HEK293 (cell line): ENCODE measurements around the gene ABR.
A peak's percentile ranks its signal among the peaks of the same experiment; 100 is the strongest.

Experiments
- GLIS1 ChIP-seq: fragments of 450-650 bp; formaldehyde crosslinking; IDR thresholded peaks from 2 replicates; pipeline ENCODE4 v1.5.1; 2016; ENCODE audit warnings: missing biosample characterization, missing genetic modification characterization
- HOXC10 ChIP-seq: sonication (generic); formaldehyde crosslinking; IDR thresholded peaks from 2 replicates; pipeline ENCODE4 v1.8.1; 2023; ENCODE audit warnings: mild to moderate bottlenecking, missing genetic modification reagents
- KLF1 ChIP-seq: fragments of 450-650 bp; formaldehyde crosslinking; IDR thresholded peaks from 2 replicates; pipeline ENCODE4 v1.5.1; 2016; ENCODE audit warnings: missing biosample characterization, missing genetic modification characterization
- KLF7 ChIP-seq: fragments of 450-650 bp; formaldehyde crosslinking; IDR thresholded peaks from 2 replicates; pipeline ENCODE4 v1.5.1; 2016; ENCODE audit warnings: missing biosample characterization, missing genetic modification characterization, borderline replicate concordance
- MEIS1 ChIP-seq: sonication (generic); formaldehyde crosslinking; IDR thresholded peaks from 2 replicates; pipeline ENCODE4 v1.8.1; 2022; ENCODE audit warnings: missing genetic modification reagents, mild to moderate bottlenecking, borderline replicate concordance
- OSR2 ChIP-seq: fragments of 450-650 bp; formaldehyde crosslinking; IDR thresholded peaks from 2 replicates; pipeline ENCODE4 v1.5.1; 2016; ENCODE audit warnings: missing biosample characterization, missing genetic modification characterization
- PATZ1 ChIP-seq: fragments of 450-650 bp; formaldehyde crosslinking; IDR thresholded peaks from 2 replicates; pipeline ENCODE4 v1.5.1; 2016; ENCODE audit warnings: missing biosample characterization, missing genetic modification characterization
- SALL2 ChIP-seq: fragments of 450-650 bp; formaldehyde crosslinking; IDR thresholded peaks from 2 replicates; pipeline ENCODE4 v1.5.0; 2017; ENCODE audit warnings: missing biosample characterization, mild to moderate bottlenecking, missing genetic modification characterization, borderline replicate concordance
- SP2 ChIP-seq: fragments of 450-650 bp; formaldehyde crosslinking; IDR thresholded peaks from 2 replicates; pipeline ENCODE4 v1.5.1; 2016; ENCODE audit warnings: missing biosample characterization, missing genetic modification characterization
- YY1 ChIP-seq: fragments of 450-650 bp; formaldehyde crosslinking; IDR thresholded peaks from 2 replicates; pipeline ENCODE4 v1.5.1; 2018; ENCODE audit warnings: missing biosample characterization, missing genetic modification characterization
- ZBTB20 ChIP-seq: fragments of 450-650 bp; formaldehyde crosslinking; IDR thresholded peaks from 2 replicates; pipeline ENCODE4 v1.5.1; 2016; ENCODE audit warnings: missing biosample characterization, missing genetic modification characterization
- ZBTB26 ChIP-seq: fragments of 450-650 bp; formaldehyde crosslinking; optimal IDR thresholded peaks from 2 replicates; pipeline ENCODE3; 2016; ENCODE audit warnings: missing biosample characterization, mild to moderate bottlenecking, missing genetic modification characterization
- ZFP3 ChIP-seq: fragments of 450-650 bp; formaldehyde crosslinking; IDR thresholded peaks from 2 replicates; pipeline ENCODE4 v1.5.1; 2016; ENCODE audit warnings: low read depth, missing biosample characterization, missing genetic modification characterization
- ZNF132 ChIP-seq: fragments of 450-650 bp; formaldehyde crosslinking; IDR thresholded peaks from 2 replicates; pipeline ENCODE4 v1.5.1; 2017; ENCODE audit warnings: missing biosample characterization, missing genetic modification characterization, borderline replicate concordance
- ZNF600 ChIP-seq: fragments of 450-650 bp; formaldehyde crosslinking; IDR thresholded peaks from 2 replicates; pipeline ENCODE4 v1.5.1; 2016; ENCODE audit warnings: missing biosample characterization, missing genetic modification characterization
- ZNF660 ChIP-seq: fragments of 450-650 bp; IDR thresholded peaks from 2 replicates; pipeline ENCODE4 v1.5.1; 2018; ENCODE audit warnings: missing biosample characterization, mild to moderate bottlenecking, missing genetic modification characterization
- ZNF776 ChIP-seq: fragments of 450-650 bp; formaldehyde crosslinking; IDR thresholded peaks from 2 replicates; pipeline ENCODE4 v1.5.0; 2017; ENCODE audit warnings: missing biosample characterization, missing genetic modification characterization, borderline replicate concordance
- ZNF785 ChIP-seq: fragments of 450-650 bp; formaldehyde crosslinking; IDR thresholded peaks from 2 replicates; pipeline ENCODE4 v1.5.1; 2016; ENCODE audit warnings: missing biosample characterization, missing genetic modification characterization
- ZNF830 ChIP-seq: fragments of 450-650 bp; IDR thresholded peaks from 2 replicates; pipeline ENCODE4 v1.5.0; 2018; ENCODE audit warnings: missing biosample characterization, missing genetic modification characterization, low read depth, mild to moderate bottlenecking, moderate library complexity
- TF ChIP-seq, protein P1 (sequence below): fragments of 450-650 bp; formaldehyde crosslinking; IDR thresholded peaks from 2 replicates; pipeline ENCODE4 v1.5.1; 2016; ENCODE audit warnings: missing biosample characterization, missing genetic modification characterization
- TF ChIP-seq, protein P2 (sequence below): fragments of 450-650 bp; formaldehyde crosslinking; IDR thresholded peaks from 2 replicates; pipeline ENCODE4 v1.5.1; 2016; ENCODE audit warnings: missing biosample characterization, missing genetic modification characterization
- TF ChIP-seq, protein P3 (sequence below): fragments of 450-650 bp; formaldehyde crosslinking; IDR thresholded peaks from 2 replicates; pipeline ENCODE4 v1.5.1; 2016; ENCODE audit warnings: missing biosample characterization, missing genetic modification characterization
- TF ChIP-seq, protein P4 (sequence below): fragments of 450-650 bp; formaldehyde crosslinking; IDR thresholded peaks from 2 replicates; pipeline ENCODE4 v1.5.1; 2017; ENCODE audit warnings: missing biosample characterization, missing genetic modification characterization
- TF ChIP-seq, protein P5 (sequence below): sonication (generic); formaldehyde crosslinking; IDR thresholded peaks from 2 replicates; pipeline ENCODE4 v1.8.1; 2022; ENCODE audit warnings: mild to moderate bottlenecking, moderate library complexity, missing genetic modification reagents

Gene ABR

GRCh38 chr17:1108765-1109605, 70.8 kb downstream of the ABR start (continued):
- TF ChIP-seq, protein P1, sequence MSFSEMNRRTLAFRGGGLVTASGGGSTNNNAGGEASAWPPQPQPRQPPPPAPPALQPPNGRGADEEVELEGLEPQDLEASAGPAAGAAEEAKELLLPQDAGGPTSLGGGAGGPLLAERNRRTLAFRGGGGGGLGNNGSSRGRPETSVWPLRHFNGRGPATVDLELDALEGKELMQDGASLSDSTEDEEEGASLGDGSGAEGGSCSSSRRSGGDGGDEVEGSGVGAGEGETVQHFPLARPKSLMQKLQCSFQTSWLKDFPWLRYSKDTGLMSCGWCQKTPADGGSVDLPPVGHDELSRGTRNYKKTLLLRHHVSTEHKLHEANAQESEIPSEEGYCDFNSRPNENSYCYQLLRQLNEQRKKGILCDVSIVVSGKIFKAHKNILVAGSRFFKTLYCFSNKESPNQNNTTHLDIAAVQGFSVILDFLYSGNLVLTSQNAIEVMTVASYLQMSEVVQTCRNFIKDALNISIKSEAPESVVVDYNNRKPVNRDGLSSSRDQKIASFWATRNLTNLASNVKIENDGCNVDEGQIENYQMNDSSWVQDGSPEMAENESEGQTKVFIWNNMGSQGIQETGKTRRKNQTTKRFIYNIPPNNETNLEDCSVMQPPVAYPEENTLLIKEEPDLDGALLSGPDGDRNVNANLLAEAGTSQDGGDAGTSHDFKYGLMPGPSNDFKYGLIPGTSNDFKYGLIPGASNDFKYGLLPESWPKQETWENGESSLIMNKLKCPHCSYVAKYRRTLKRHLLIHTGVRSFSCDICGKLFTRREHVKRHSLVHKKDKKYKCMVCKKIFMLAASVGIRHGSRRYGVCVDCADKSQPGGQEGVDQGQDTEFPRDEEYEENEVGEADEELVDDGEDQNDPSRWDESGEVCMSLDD (tag by site-specific recombination) = 0 out of 2 replicates have a peak, but pooled peaks have one; percentile 36
- TF ChIP-seq PATZ1 = peak; percentile 41
- 0 out of 2 replicates have a peak, but pooled peaks have one; percentile 58 for TF ChIP-seq HOXC10
- TF ChIP-seq KLF1 (tag by site-specific recombination) = peak; percentile 29; the same call in 1 of the 2 replicates
- TF ChIP-seq ZNF600 (tag by site-specific recombination) = no peak
- TF ChIP-seq, protein P2, sequence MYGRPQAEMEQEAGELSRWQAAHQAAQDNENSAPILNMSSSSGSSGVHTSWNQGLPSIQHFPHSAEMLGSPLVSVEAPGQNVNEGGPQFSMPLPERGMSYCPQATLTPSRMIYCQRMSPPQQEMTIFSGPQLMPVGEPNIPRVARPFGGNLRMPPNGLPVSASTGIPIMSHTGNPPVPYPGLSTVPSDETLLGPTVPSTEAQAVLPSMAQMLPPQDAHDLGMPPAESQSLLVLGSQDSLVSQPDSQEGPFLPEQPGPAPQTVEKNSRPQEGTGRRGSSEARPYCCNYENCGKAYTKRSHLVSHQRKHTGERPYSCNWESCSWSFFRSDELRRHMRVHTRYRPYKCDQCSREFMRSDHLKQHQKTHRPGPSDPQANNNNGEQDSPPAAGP (tag by site-specific recombination) = 0 out of 2 replicates have a peak, but pooled peaks have one; percentile 33
- 0 out of 2 replicates have a peak, but pooled peaks have one; percentile 41 for TF ChIP-seq ZNF660
- TF ChIP-seq ZNF830 (tag by site-specific recombination) = no peak
- peak; percentile 45 for TF ChIP-seq SP2 (tag by site-specific recombination)
- peak; percentile 56; the same call in 1 of the 2 replicates for TF ChIP-seq YY1
- peak; percentile 62 for TF ChIP-seq ZBTB20 (tag by site-specific recombination)
- peak; percentile 60; the same call in 1 of the 2 replicates for TF ChIP-seq KLF7 (tag by site-specific recombination)
- TF ChIP-seq ZNF785 (tag by site-specific recombination) = no peak
- no peak for TF ChIP-seq OSR2
- no peak for TF ChIP-seq SALL2 (tag by site-specific recombination)
- TF ChIP-seq GLIS1 (tag by site-specific recombination) = peak; percentile 57; the same call in 1 of the 2 replicates
- TF ChIP-seq ZNF776 (tag by site-specific recombination) = no peak
- TF ChIP-seq, protein P3, sequence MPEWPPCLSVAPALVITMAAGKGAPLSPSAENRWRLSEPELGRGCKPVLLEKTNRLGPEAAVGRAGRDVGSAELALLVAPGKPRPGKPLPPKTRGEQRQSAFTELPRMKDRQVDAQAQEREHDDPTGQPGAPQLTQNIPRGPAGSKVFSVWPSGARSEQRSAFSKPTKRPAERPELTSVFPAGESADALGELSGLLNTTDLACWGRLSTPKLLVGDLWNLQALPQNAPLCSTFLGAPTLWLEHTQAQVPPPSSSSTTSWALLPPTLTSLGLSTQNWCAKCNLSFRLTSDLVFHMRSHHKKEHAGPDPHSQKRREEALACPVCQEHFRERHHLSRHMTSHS (tag by site-specific recombination) = no peak
- TF ChIP-seq MEIS1 (CRISPR knock-in tag) = no peak
- no peak for TF ChIP-seq ZFP3 (tag by site-specific recombination)
- TF ChIP-seq ZBTB26 = peak; percentile 74
- TF ChIP-seq, protein P4, sequence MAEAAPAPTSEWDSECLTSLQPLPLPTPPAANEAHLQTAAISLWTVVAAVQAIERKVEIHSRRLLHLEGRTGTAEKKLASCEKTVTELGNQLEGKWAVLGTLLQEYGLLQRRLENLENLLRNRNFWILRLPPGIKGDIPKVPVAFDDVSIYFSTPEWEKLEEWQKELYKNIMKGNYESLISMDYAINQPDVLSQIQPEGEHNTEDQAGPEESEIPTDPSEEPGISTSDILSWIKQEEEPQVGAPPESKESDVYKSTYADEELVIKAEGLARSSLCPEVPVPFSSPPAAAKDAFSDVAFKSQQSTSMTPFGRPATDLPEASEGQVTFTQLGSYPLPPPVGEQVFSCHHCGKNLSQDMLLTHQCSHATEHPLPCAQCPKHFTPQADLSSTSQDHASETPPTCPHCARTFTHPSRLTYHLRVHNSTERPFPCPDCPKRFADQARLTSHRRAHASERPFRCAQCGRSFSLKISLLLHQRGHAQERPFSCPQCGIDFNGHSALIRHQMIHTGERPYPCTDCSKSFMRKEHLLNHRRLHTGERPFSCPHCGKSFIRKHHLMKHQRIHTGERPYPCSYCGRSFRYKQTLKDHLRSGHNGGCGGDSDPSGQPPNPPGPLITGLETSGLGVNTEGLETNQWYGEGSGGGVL (tag by site-specific recombination) = peak; percentile 74
- TF ChIP-seq ZNF132 (tag by site-specific recombination) = no peak
- TF ChIP-seq, protein P5, sequence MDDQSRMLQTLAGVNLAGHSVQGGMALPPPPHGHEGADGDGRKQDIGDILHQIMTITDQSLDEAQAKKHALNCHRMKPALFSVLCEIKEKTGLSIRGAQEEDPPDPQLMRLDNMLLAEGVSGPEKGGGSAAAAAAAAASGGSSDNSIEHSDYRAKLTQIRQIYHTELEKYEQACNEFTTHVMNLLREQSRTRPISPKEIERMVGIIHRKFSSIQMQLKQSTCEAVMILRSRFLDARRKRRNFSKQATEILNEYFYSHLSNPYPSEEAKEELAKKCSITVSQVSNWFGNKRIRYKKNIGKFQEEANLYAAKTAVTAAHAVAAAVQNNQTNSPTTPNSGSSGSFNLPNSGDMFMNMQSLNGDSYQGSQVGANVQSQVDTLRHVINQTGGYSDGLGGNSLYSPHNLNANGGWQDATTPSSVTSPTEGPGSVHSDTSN (CRISPR knock-in tag) = peak; percentile 45; the same call in 1 of the 2 replicates
